ENCODE measurements around the gene DENND5B.
A peak's percentile ranks its signal among the peaks of the same experiment; 100 is the strongest.
"Not testable (repeated sequence)": the region's sequence is repeated elsewhere in the genome, so short reads cannot be mapped to it uniquely, and the experiment has no call there.

The DENND5B gene

GRCh38 chr12:31557707-31558106, 33.2 kb downstream of the DENND5B start:
- no peak for DNase-seq (ENCODE audit: low spot score)

DNA sequence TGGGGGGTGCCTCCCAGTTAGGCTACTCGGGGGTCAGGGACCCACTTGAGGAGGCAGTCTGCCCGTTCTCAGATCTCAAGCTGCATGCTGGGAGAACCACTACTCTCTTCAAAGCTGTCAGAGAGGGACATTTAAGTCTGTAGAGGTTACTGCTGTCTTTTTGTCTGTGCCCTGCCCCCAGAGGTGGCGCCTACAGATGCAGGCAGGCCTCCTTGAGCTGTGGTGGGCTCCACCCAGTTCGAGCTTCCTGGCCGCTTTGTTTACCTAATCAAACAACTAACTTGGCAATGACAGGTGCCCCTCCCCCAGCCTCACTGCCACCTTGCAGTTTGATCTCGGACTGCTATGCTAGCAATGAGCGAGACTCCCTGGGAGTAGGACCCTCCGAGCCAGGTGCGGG, 35.5 kb downstream of the DENND5B start:
- not testable (repeated sequence) for DNase-seq (ENCODE audit: low spot score)

DNA sequence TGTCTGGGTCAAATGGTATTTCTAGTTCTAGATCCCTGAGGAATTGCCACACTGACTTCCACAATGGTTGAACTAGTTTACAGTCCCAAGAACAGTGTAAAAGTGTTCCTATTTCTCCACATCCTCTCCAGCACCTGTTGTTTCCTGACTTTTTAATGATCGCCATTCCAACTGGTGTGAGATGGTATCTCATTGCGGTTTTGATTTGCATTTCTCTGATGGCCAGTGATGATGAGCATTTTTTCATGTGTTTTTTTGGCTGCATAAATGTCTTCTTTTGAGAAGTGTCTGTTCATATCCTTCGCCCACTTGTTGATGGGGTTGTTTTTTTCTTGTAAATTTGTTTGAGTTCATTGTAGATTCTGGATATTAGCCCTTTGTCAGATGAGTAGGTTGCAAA, 40.3 kb downstream of the DENND5B start:
- not testable (repeated sequence) for DNase-seq (ENCODE audit: low spot score)

GRCh38 chr12:31536672-31537071, 54.3 kb downstream of the DENND5B start:
- no peak for DNase-seq (ENCODE audit: low spot score)

GRCh38 chr12:31533470-31533869, 57.5 kb downstream of the DENND5B start:
- DNase-seq (ENCODE audit: low spot score) = no peak

DNA sequence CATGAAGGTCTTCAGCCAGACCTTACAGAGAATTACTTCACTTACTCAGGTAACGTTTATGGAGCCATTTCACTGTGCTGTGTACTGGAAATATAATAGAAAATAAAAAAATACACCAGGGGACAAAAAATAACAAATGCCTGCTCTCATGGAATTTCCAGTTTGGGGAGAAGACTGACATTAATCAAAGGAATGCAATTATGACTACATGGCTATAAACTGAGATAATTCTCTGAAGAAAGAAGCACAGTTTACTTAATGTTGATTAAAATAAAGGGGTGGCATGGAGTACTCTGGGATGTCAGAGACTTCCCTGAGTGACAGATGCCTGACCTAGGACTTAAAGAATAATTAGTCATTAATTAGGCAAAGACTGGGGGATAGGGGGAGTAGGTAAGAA, 59.0 kb downstream of the DENND5B start:
- DNase-seq (ENCODE audit: low spot score) = no peak

DNA sequence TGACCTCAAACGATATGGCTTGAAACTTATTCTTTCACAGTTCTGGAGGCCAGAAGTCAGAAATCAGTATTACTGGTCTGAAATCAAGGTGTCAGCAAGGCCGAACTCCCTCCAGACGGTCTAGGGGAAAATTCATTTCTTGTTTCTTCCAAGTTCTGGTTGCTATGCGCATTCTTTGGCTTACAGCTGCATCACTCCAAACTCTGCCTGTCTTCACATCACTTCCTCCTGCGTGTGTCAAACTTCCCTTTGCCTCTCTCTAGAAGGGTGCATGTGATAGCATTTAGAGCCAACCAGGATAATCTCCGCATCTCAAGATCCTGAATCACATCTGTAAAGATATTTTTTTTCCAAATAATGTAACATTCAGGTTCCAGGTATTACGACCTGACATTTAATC, 62.8 kb downstream of the DENND5B start:
- DNase-seq (ENCODE audit: low spot score) = no peak

- no peak for DNase-seq (ENCODE audit: low spot score)
Observed at GRCh38 chr12:31527083-31527482, 63.9 kb downstream of the DENND5B start.

GRCh38 chr12:31526158-31526546, 64.8 kb downstream of the DENND5B start:
- DNase-seq (ENCODE audit: low spot score) = no peak

GRCh38 chr12:31525496-31526157, 65.3 kb downstream of the DENND5B start:
- DNase-seq (ENCODE audit: low spot score) = no peak

- no peak for DNase-seq (ENCODE audit: low spot score)
Observed at GRCh38 chr12:31524791-31525495, 66.0 kb downstream of the DENND5B start.

- no peak for DNase-seq (ENCODE audit: low spot score)
Observed at GRCh38 chr12:31523306-31523705, 67.6 kb downstream of the DENND5B start.

- no peak for DNase-seq (ENCODE audit: low spot score)
Observed at GRCh38 chr12:31522607-31523006, 68.3 kb downstream of the DENND5B start.

- DNase-seq (ENCODE audit: low spot score) = no peak
Observed at GRCh38 chr12:31521964-31522363, 69.0 kb downstream of the DENND5B start.

- DNase-seq (ENCODE audit: low spot score) = peak; percentile 39
Observed at GRCh38 chr12:31519511-31519910, 71.4 kb downstream of the DENND5B start.

GRCh38 chr12:31518680-31519227, 72.2 kb downstream of the DENND5B start:
- peak; percentile 67 for DNase-seq (ENCODE audit: low spot score)

DNA sequence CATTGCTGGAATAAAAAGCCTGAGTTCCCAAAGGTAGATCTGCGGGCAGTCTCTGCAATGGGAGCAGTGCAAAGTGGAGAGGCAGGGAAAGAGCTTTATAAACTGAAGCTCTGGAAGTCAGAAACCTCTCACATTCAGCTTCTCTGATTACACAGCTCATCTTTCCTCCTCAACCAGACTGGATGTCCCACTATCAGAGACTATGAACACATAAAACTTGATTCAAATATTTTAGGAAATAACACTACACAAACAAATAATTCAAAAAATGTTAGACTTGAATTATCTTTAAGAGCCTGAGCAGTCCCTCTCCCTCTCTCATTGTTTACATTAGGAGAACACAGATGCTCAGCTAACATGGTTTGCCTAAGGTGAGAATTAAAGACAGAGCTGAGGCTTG, 72.9 kb downstream of the DENND5B start:
- peak; percentile 39 for DNase-seq (ENCODE audit: low spot score)

DNA sequence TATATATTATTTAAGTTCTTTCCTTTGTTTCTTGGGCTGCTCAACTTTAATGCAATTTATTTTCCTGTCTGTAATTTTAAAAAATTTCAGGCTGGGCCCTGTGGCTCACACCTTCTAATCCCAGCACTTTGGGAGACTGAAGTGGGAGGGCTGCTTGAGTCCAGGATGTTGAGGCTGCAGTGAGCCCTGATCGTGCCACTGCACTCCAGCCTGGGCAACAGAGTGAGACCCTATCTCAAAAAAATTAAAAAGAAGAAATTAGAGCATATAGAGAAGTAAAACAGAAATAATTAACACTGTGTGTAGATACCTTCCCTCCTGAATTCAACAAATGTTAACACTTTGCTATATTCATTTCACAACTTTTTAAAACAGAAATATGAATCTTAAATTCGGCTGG, 74.2 kb downstream of the DENND5B start:
- DNase-seq (ENCODE audit: low spot score) = no peak

GRCh38 chr12:31514912-31515311, 76.0 kb downstream of the DENND5B start:
- no peak for DNase-seq (ENCODE audit: low spot score)

GRCh38 chr12:31510034-31510433, 80.9 kb downstream of the DENND5B start:
- DNase-seq (ENCODE audit: low spot score) = no peak

- DNase-seq (ENCODE audit: low spot score) = no peak
Observed at GRCh38 chr12:31508436-31509150, 82.3 kb downstream of the DENND5B start.

DNA sequence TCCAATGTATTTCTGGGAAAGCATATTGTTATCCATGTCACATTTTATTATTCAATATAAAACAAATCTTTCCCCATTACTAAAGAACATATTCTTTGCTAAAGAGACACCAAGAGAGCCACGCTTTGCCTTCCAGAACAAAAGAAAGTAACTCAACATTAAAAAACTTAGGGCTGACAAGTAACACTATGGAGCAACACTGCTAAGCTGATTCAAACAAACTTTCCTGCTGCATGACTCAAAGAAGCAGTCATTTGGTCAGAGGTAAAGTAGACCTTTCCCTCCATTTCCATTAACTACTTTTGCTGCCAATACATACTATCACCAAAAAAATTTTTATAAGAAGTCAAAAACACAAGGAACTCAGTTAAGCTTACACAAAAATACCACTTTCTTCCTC, 83.0 kb downstream of the DENND5B start:
- no peak for DNase-seq (ENCODE audit: low spot score)
